HG02870 (cell line): ENCODE measurements around the gene FGFRL1.
"Not testable (repeated sequence)": the region's sequence is repeated elsewhere in the genome, so short reads cannot be mapped to it uniquely, and the experiment has no call there.

Experiments
- ATAC-seq: cut with Tn5 transposase; IDR thresholded peaks from one replicate; pipeline ENCODE4 v1.9.1; 2021; ENCODE audit warnings: mild to moderate bottlenecking, moderate library complexity; ENCODE audit not compliant: unreplicated experiment

The FGFRL1 gene

GRCh38 chr4:991451-992296 is 19.8 kb upstream of the FGFRL1 start:
- no peak for ATAC-seq

GRCh38 chr4:992297-993110 is 18.9 kb upstream of the FGFRL1 start:
- no peak for ATAC-seq

DNA sequence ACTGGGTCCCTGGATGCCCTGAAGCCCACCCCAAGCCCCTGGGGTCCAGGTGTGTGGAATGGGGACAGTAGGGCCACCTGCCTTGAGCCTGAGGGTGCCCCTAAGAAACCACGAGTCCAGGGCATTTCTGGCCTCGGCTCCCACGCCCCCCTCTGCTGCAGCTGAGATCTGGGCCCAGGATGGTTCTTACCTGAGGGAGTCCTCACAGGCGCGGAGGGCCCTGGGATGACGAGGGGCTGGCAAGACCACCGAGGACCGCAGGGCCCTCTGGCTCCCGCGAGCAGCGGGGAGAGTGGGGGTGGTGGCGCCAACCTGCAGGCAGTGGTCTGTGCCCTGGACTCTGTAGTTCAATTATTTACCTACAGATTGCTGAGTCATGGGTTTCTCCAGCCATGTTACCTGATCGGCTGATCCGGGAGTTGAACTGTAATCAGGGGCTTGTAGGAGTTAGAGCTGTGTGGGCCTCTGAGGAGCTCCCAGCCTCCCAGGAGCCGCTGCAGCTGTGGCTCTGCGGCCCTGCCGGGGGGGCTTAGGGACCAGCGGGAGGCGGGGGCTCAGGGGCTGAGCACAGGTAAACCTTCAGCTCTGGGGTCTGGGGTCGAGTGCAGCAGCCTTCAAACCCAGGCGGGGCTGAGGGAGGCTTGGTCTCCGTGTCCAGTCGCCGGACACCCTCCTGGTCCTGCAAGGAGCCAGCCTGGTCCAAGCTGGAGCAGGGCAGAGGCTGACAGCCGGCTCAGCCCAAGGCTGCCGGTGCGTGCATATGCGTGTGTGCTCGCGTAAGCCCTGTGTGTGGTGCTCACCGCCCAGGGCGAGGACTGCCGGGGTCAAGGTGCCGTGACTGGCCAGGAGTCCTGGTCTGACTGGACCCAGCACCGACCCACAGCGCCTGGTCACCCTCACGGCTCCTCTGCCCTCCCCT is 18.1 kb upstream of the FGFRL1 start, which contains the start of gene SLC26A1:
TSS of gene SLC26A1 (minus strand) at position 294 of the 919 bp plus-strand sequence. CDS start 1,701 bp downstream, outside the sequence.
- ATAC-seq = no peak

DNA sequence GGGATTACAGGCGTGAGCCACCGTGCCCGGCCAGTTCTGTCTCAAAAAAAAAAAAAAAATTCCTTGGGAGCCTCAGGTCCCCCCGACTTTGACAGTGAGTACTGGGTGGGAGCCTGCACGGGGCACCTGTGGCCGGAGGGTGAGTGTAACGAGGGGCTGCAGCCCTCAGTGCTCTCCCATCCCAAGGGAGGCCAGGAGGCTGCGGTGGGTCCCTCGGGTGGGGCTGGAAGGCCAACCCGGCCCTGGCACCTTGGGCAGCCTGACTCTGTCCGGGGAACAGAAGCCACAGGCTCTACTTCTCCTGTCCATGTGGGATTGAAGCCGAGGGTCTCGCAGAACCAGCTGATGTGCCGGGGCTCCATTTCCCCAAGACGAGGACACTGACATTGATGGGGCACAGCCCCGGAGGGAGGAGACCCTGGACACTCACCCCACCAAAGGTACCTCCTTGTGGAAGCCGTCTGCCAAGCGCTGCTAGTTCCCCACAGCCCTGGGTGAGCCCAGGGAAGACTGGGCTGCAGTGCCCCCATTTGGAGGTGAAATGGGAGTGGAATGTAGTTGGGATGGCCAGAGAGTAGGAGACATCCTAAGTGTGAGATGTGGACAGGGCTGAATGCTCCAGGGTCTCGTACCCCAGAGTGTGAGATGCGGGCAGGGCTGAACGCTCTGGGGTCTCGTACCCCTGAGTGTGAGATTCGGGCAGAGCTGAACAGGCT is 16.0 kb upstream of the FGFRL1 start:
- ATAC-seq = no peak

GRCh38 chr4:996030-996996 is 15.1 kb upstream of the FGFRL1 start:
- no peak for ATAC-seq

DNA sequence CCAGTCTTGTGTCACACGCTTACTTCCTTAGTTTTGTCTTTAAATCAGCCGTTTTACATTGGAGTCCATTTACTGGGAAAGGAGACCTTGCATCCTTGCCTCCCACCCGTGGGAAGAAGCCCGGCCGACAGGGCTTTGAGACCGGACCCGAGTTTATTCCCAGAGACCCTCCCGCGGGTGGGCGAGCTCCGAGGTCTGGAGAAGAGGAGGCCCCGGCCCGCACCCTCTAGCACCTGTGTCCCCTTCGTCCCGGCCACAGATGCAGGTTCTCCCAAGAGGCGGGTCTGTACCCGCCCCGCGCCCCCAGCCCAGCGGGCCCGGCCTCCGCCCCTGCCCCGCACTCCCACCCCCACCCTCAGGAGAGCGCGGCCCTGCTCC is 14.4 kb upstream of the FGFRL1 start:
- no peak for ATAC-seq

DNA sequence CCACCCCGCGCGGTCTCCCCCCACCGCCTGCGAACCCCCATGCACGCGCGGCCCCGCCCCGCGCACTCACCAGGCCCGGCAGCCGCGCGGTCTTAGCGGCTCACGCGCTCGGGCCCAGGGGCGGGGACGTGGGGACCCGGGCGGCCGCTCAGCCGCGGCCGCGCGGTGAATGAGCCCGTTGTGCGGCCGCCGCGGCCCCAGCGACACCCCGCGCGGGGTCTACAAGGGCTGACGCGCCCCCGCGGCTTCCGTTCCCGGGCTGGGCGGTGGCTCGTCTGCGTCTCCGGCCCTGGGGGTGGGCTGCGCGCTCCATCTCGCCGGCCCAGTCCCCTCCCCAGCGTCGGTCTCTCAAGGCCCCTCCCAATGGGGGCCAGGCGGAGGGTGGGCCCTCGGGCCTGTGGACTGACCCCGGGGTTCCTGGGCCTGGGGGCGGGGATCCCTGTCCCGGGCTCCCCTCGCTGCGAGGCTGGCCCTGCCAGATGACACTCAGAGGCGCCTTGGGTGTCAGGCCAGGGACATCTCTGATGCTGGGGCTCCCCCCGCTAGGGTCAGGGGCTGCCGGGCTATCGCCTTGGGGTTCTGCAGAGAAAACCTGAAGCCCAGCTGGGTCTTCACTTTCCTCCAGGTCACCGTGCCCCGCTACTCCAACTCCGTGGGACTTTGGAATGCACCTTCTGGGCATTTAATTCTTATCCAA is 13.9 kb upstream of the FGFRL1 start:
- ATAC-seq = no peak

GRCh38 chr4:998096-998691 is 13.2 kb upstream of the FGFRL1 start:
- ATAC-seq = no peak

DNA sequence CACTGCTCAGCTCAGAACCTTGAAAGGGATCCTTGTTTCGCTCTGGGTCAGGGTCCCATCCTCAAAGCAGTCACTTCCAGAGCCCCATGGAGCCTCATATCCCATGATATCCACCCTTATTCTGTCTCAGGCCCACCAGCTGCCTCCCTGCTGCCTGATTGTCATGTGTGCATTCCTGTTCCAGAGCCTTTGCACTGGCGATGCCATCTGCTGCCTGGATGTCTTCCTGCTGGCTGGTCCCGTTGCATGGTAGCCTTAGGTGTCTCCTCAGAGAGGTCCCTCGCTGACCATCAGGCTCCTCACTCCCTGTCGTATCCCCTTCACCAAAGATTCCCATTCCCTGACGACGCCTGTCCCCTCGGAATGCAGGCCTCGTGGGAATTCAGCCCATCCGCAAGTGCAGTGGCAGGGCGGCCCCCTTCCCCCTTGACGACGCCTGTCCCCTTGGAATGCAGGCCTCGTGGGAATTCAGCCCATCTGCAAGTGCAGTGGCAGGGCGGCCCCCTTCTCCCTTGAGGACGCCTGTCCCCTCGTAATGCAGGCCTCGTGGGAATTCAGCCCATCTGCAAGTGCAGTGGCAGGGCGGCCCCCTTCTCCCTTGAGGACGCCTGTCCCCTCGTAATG is 12.1 kb upstream of the FGFRL1 start:
- not testable (repeated sequence) for ATAC-seq

- no peak for ATAC-seq
Measured at GRCh38 chr4:999882-1000425, 11.5 kb upstream of the FGFRL1 start.

DNA sequence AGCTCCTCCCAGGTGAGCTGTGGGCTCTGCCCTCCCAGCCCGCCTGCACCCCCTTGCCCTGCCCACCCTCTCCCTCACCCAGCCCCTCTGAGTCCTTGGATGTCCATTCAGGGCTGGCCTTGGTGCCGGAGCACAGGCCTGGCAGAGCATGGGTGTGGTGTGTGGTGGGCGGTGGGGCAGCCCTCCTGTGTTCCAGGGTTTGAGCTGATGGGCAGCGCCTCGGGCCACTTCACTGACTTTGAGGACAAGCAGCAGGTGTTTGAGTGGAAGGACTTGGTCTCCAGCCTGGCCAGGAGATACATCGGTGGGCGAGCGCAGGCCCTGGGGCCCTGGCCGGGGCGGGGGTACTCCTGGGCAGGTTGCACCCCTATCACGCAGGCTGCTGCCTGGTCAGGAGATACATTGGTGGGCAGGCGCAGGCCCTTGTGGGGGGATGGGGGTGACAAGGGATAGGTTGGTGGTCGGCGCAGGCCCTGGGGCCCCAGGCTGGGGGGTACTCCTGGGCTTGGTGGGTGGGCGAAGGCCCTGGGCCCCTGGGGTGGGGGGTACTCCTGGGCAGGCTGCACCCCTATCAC is 10.7 kb upstream of the FGFRL1 start:
- no peak for ATAC-seq

DNA sequence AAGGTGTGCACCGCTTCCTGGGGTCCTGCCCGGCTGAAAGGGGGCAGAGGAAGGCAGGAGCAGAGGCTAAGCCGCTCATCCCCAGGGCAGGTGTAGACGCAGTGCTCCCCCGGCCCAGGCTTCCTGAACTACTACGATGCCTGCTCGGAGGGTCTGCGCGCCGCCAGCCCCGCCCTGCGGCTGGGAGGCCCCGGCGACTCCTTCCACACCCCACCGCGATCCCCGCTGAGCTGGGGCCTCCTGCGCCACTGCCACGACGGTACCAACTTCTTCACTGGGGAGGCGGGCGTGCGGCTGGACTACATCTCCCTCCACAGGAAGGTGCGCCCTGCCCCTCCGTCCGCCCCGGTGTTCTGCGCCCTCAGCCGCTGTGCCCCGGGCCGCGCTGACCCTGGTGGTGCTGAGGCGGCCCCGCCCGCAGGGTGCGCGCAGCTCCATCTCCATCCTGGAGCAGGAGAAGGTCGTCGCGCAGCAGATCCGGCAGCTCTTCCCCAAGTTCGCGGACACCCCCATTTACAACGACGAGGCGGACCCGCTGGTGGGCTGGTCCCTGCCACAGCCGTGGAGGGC is 9.8 kb upstream of the FGFRL1 start:
- no peak for ATAC-seq

DNA sequence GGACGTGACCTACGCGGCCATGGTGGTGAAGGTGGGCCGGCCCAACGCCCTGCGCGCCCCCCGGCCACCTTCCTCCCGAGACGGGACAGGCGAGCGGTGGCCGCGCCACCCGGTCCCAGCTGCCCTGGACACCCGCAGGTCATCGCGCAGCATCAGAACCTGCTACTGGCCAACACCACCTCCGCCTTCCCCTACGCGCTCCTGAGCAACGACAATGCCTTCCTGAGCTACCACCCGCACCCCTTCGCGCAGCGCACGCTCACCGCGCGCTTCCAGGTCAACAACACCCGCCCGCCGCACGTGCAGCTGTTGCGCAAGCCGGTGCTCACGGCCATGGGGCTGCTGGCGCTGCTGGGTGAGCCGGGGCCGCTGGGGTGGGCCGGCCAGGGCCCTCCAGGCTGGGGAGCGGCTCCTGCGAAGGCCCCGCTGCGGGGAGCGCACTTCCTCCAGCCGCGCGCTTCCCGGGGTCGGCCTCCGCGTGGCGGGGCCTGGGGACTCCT is 9.2 kb upstream of the FGFRL1 start:
- no peak for ATAC-seq

DNA sequence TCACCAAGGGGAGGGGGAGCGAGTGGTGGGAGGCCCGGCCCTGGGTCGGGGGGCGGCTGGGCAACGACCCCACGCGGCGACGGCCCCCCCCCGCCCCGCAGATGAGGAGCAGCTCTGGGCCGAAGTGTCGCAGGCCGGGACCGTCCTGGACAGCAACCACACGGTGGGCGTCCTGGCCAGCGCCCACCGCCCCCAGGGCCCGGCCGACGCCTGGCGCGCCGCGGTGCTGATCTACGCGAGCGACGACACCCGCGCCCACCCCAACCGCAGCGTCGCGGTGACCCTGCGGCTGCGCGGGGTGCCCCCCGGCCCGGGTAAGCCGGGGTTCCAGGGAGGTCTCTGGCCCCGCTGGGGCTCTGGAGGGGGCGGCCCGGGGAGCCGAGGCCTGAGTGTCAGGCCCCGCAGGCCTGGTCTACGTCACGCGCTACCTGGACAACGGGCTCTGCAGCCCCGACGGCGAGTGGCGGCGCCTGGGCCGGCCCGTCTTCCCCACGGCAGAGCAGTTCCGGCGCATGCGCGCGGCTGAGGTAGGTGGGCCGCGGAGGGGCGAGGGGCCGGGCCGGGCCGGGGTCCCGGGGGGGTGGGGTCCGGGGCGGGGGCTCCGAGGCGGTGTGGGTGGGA is 8.7 kb upstream of the FGFRL1 start:
- ATAC-seq = no peak

DNA sequence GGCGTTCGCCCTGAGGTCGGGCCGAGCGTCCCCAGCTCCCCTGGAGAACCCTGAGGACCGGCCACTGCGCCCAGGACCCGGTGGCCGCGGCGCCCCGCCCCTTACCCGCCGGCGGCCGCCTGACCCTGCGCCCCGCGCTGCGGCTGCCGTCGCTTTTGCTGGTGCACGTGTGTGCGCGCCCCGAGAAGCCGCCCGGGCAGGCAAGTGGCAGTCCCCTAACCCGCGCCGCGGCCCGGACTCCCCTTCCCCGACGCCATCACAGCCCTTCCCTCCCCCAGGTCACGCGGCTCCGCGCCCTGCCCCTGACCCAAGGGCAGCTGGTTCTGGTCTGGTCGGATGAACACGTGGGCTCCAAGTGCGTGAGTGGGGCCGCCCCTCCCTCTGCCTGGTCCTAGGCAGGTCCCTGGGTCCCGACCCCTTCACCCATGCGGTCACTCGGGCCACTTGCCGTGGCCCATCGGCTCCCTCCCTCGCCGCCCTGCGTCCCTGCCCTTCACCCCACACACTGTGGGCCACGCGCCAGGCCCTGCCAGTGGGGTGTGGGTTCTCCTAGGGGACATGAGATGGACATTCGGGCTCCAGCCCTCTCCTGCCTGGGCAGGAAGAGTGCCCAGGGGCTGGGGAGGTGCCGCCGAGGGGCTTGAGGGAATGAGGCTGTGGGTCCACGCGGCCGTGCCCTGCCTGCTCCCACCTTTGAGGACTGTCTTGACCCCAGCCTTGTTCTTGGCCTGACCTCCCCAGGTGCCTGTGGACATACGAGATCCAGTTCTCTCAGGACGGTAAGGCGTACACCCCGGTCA is 8.0 kb upstream of the FGFRL1 start:
- ATAC-seq = no peak
